LNCaP clone FGC (cell line): ENCODE data around the gene DOK4.

Experiments
- DNase-seq: peaks from one replicate; pipeline ENCODE4 v3.0.0-alpha.2; 2011; ENCODE audit warnings: low read depth
- H3K4me3 ChIP-seq: 2 replicates; pipeline ENCODE4 v1.5.1; 2011; ENCODE audit warnings: mild to moderate bottlenecking, low read depth, low read length, control low read depth
- CTCF ChIP-seq: IDR thresholded peaks from 2 replicates; pipeline ENCODE4 v1.5.1; 2012; ENCODE audit warnings: mild to moderate bottlenecking; ENCODE audit not compliant: control insufficient read depth, insufficient read depth; ENCODE audit errors: extremely low read depth

Gene DOK4

GRCh38 chr16:57528499-57529390 is 42.5 kb upstream of the DOK4 start:
- DNase-seq = no peak
- TF ChIP-seq CTCF = no peak
- H3K4me3 ChIP-seq = no peak overlapping the region

DNA sequence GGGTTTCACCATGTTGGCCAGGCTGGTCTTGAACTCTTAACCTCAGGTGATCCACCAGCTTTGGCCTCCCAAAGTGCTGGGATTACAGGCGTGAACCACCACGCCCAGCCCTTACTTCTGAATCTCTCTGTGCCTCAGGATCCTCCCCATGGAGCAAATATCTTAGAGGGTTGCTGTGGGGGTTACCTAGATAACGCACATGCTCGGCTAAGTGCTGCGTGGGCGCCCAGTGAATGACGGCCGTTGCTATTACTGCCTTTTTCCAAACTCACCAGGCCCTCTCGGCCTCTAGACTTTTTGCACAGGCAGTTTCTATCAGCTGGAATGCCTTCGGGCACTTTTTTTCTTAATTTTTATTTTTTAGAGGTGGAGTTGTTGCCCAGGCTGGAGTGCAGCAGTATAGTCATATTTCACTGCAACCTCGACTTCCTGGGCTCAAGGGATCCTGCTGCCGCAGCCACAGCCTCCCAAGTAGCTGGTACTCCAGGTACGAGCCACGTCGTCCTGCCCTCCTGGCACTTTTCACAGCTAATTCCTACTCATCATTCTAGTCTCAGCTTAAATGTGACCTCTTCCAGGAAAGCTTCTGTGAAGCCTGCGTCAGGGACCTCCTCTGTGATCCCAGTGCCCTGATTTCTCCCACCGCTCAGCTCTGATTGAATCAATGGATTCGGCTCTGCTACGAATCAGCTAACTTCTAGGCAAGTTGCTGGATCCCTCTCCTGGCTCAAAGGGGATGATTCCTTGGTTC is 41.5 kb upstream of the DOK4 start:
- H3K4me3 ChIP-seq = no peak overlapping the region
- TF ChIP-seq CTCF = no peak
- no peak for DNase-seq

DNA sequence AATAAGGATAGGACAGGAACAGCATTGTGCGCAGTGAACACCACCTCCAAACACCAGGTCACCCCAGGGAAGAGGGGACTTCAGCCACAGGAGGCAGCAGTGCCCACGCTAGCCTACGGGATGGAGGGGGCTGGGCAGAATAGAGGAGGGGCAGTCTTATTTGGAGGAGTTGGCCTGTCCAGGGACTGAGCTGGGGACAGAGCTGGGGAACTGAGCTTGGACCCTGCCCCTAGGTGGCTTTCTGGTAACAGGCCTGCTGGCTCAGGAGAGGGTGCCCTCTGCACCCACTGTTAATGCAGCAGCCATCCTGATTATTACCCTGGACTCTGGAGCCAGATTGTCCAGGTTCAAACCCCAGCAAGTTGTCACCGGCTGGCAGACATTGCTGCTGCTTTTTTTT is 40.7 kb upstream of the DOK4 start:
- no peak for TF ChIP-seq CTCF
- DNase-seq = no peak
- H3K4me3 ChIP-seq = no peak overlapping the region

DNA sequence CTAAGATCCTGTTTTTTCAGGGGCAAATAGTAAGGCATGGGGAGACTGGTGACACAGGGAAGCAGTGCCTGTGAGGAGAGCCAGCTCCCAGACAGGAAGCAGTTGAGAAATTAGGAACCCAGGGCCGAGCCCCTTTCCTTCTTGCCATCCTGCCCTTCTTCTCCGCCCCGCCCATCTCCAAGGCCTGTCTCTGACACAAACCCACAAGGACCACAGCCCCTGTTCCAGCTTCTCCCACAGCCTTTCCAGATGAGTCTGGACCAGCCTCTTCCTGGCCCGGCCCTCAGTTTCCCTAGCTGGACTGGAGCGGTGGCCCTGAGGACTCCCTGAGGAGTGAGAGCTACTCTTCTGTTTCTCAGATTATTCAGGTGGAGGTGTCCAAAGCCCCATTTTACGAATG is 40.2 kb upstream of the DOK4 start:
- H3K4me3 ChIP-seq = no peak overlapping the region
- no peak for DNase-seq
- TF ChIP-seq CTCF = no peak

GRCh38 chr16:57525761-57526160 is 39.5 kb upstream of the DOK4 start:
- TF ChIP-seq CTCF = no peak
- DNase-seq = no peak
- H3K4me3 ChIP-seq = no peak overlapping the region

DNA sequence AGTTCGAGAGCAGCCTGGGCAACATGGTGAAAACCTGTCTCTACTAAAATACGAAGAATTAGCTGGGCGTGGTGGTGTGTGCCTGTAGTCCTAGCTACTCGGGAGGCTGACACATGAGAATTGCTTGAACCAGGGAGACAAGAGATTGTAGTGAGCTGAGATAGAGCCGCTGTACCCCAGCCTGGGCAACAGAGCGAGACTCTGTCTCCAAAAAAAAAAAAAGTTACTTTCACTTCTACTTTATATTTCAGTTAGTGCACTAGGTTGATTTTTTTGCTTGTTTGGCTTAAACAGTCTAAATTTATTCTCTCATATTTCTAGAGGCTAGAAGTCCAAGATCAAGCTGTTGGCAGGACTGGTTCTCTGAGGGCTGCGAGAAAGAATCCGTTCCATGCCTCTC is 36.7 kb upstream of the DOK4 start:
- no peak overlapping the region for H3K4me3 ChIP-seq
- TF ChIP-seq CTCF = no peak
- DNase-seq = no peak
